Measurements from ENCODE around the gene GCN1. TPM values are rescaled to one million over a fixed set of nuclear protein-coding genes. Genes with fewer than 3 reads are reported as not detected.

The GCN1 gene
- total RNA-seq, 1 experiment from 2014 or later = 116 TPM

DNA sequence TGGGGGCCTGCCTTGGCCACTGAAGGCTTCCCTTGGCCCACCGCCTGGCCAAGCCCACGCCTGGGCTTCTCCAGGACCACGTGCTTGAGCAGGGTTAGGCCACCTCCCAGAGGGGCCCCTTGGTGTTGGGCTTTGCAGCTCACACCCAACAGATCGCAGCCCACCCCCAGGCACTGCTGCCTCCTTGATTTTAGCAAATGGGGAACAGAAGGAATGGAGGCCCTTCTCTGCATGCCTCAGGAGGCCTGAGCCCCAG is 101.3 kb downstream of the GCN1 start:
- no peaks in the 10 kb centered on the region for H3K9me3 ChIP-seq (ENCODE audit: insufficient read depth, low read depth)
- H3K9me2 ChIP-seq (ENCODE audit: insufficient read depth) = no peaks in the 10 kb centered on the region
- no peaks in the 10 kb centered on the region for H3K36me3 ChIP-seq (ENCODE audit: low read depth)
- CTCF ChIA-PET = no interaction called here
- no peak overlapping the region for H2AFZ ChIP-seq
- H3K4me1 ChIP-seq (replicated peaks; ENCODE audit: insufficient read depth) = no peaks in the 10 kb centered on the region
- no peaks in the 10 kb centered on the region for H3K79me2 ChIP-seq (ENCODE audit: low read depth)
- H3K27me3 ChIP-seq (ENCODE audit: insufficient read depth, low read depth) = no peaks in the 10 kb centered on the region
- DNase-seq = no peak
- intact Hi-C loops (cut with micrococcal nuclease; ENCODE audit: unreplicated experiment) = no loop called here
- POLR2A ChIA-PET (ENCODE audit: unreplicated experiment) = no interaction called here
- no peak overlapping the region for H3K27ac ChIP-seq
- no peak overlapping the region for H3K4me2 ChIP-seq
- no peak for TF ChIP-seq EZH2 (IDR thresholded peaks at IDR 0.05; ENCODE audit: low read depth)
- TF ChIP-seq, protein P1, sequence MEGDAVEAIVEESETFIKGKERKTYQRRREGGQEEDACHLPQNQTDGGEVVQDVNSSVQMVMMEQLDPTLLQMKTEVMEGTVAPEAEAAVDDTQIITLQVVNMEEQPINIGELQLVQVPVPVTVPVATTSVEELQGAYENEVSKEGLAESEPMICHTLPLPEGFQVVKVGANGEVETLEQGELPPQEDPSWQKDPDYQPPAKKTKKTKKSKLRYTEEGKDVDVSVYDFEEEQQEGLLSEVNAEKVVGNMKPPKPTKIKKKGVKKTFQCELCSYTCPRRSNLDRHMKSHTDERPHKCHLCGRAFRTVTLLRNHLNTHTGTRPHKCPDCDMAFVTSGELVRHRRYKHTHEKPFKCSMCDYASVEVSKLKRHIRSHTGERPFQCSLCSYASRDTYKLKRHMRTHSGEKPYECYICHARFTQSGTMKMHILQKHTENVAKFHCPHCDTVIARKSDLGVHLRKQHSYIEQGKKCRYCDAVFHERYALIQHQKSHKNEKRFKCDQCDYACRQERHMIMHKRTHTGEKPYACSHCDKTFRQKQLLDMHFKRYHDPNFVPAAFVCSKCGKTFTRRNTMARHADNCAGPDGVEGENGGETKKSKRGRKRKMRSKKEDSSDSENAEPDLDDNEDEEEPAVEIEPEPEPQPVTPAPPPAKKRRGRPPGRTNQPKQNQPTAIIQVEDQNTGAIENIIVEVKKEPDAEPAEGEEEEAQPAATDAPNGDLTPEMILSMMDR (conservative IDR thresholded peaks at IDR 0.05) = no peak
- no peaks in the 10 kb centered on the region for H3F3A ChIP-seq (ENCODE audit: insufficient read depth, low read depth)
- no peaks in the 10 kb centered on the region for H4K20me1 ChIP-seq (ENCODE audit: insufficient read depth)
- H3K4me3 ChIP-seq = no peak overlapping the region
- no TSS peak for BruUV-seq (replicated peaks)

DNA sequence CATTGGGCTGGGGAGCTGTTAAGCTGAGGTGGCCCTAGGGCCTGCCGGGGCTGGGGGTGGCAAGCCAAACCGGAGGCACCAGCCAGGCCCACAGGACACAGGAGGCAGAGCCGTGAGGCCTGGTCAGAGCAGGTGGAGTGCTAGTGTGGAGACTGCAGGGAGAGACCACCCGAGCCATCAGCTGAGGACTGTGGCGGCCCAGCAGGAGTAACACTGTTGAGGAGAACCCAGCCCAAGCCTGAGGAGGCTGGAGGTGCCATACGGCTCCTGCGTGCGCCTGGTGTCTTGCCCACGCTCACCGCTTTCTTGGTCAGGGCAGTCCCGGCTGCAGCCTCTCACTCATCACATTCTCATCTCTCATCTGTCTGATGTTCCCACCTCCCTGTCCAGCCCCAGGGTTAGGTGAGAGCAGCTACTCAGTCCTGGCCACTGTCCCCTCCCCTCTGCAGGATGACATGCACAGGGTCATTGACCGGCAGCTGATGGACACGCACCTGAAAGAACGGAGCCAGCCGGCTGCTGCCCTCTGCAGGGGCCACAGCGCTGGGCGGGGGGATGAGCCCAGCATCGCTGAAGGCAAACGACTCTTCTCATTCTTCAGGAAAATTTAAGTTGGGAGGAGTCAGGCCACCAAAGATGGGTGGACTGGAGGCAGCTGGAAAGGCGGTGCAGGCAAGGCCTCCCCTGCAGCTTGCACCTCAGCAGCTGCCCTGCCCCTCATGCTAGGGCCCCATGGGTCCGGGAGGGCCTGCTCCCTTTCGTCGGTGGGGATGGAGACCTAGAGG is 101.8 kb downstream of the GCN1 start:
- Histone ChIP-seq H3K4me1 (replicated peaks; ENCODE audit: insufficient read depth) (peaks cover 4% of the 10 kb centered on the region), H3K9me2 (ENCODE audit: insufficient read depth) (no peaks in the 10 kb centered on the region), H4K20me1 (ENCODE audit: insufficient read depth) (no peaks in the 10 kb centered on the region), H3K79me2 (ENCODE audit: low read depth) (no peaks in the 10 kb centered on the region), H3K27me3 (ENCODE audit: insufficient read depth, low read depth) (no peaks in the 10 kb centered on the region), H2AFZ (no peak overlapping the region), H3K4me3 (no peak overlapping the region), H3K9me3 (ENCODE audit: insufficient read depth, low read depth) (no peaks in the 10 kb centered on the region), H3K36me3 (ENCODE audit: low read depth) (no peaks in the 10 kb centered on the region), H3K4me2 (no peak overlapping the region), H3K27ac (no peak overlapping the region), H3F3A (ENCODE audit: insufficient read depth, low read depth) (peaks cover 3% of the 10 kb centered on the region; the same call in 1 of the 2 replicates)
- ChIA-PET CTCF (no interaction called here), POLR2A (ENCODE audit: unreplicated experiment) (no interaction called here)
- BruUV-seq (replicated peaks) = no TSS peak
- intact Hi-C loops (cut with micrococcal nuclease; ENCODE audit: unreplicated experiment) = no loop called here
- no peak for DNase-seq
- no peak for TF ChIP-seq EZH2 (IDR thresholded peaks at IDR 0.05; ENCODE audit: low read depth)
- TF ChIP-seq, protein P1 (conservative IDR thresholded peaks at IDR 0.05) = no peak

DNA sequence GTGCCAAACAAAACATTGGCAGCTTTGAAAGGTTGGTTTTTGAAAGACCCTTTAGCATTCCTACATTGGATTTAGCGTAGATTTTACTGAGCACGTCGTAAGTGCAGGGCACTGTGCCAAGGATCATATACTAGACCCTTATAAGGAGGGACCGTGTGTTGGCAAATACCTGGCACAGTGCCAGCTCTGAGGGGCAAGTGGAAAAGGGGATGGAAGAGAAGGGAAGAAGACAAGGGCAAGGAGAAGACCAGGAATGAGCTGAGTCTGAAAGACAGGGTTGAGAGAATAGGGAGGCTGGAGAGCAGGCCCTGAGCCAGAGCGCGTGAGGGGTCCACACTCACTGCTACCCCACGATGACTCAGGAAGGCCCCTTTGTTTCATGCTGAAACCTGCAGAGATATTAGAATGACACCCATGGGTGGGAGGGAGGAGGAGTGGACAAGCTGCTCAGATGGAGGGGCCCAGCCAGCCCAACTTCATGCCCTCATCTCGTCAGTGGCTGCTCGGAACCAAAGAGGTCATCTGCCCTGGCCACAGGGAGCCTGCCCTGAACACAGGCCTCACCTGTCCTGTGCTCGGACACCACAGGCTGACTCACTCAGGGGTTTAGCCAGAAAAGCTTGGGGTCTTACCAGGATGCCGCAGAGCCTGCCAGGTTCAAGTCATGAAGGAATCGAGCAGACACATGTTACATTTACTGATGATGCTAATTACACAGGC is 103.0 kb downstream of the GCN1 start:
- Histone ChIP-seq H3K9me2 (ENCODE audit: insufficient read depth) (no peaks in the 10 kb centered on the region), H3K9me3 (ENCODE audit: insufficient read depth, low read depth) (no peaks in the 10 kb centered on the region), H3F3A (ENCODE audit: insufficient read depth, low read depth) (peaks cover 8% of the 10 kb centered on the region; the same call in 1 of the 2 replicates), H3K4me1 (replicated peaks; ENCODE audit: insufficient read depth) (peaks cover 12% of the 10 kb centered on the region), H3K4me3 (no peak overlapping the region), H4K20me1 (ENCODE audit: insufficient read depth) (no peaks in the 10 kb centered on the region), H3K4me2 (no peak overlapping the region), H2AFZ (no peak overlapping the region), H3K27ac (no peak overlapping the region), H3K36me3 (ENCODE audit: low read depth) (no peaks in the 10 kb centered on the region), H3K79me2 (ENCODE audit: low read depth) (no peaks in the 10 kb centered on the region), H3K27me3 (ENCODE audit: insufficient read depth, low read depth) (no peaks in the 10 kb centered on the region)
- no peak for DNase-seq
- POLR2A ChIA-PET (ENCODE audit: unreplicated experiment) = no interaction called here
- TF ChIP-seq, protein P1 (conservative IDR thresholded peaks at IDR 0.05) = no peak
- TF ChIP-seq EZH2 (IDR thresholded peaks at IDR 0.05; ENCODE audit: low read depth) = no peak
- BruUV-seq (replicated peaks) = no TSS peak
- intact Hi-C loops (cut with micrococcal nuclease; ENCODE audit: unreplicated experiment) = no loop called here
- CTCF ChIA-PET = no interaction called here

Measured in PC-9 (cell line).